NCI-H510A treated with DMSO at 0.1 percent for 48 hours (cell line): Measurements from ENCODE around the gene IPO11.
"Not testable (repeated sequence)": the region's sequence is repeated elsewhere in the genome, so short reads cannot be mapped to it uniquely, and the experiment has no call there.

Experiments
- DNase-seq: peaks from one replicate; lab custom pipeline; 2025; lab: John Stamatoyannopoulos, UW

The IPO11 gene

GRCh38 chr5:62514510-62515119 is 102.1 kb downstream of the IPO11 start:
- no peak for DNase-seq

DNA sequence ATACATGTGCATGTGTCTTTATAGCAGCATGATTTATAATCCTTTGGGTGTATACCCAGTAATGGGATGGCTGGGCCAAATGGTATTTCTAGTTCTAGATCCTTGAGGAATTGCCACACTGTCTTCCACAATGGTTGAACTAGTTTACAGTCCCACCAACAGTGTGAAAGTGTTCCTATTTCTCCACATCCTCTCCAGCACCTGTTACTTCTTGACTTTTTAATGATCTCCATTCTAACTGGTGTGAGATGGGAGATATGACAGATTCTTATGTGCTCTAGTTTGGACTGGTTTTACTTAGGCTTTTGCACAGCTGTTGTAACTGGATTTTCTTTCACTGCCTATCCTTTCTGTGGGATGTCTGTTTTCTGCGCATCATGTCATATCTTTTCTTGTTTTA is 108.2 kb downstream of the IPO11 start:
- not testable (repeated sequence) for DNase-seq

GRCh38 chr5:62521319-62521718 is 108.8 kb downstream of the IPO11 start:
- no peak for DNase-seq

GRCh38 chr5:62522811-62523210 is 110.2 kb downstream of the IPO11 start:
- DNase-seq, result no peak

- no peak for DNase-seq
Observed at GRCh38 chr5:62533597-62533996, 121.0 kb downstream of the IPO11 start.

GRCh38 chr5:62534461-62535236 is 122.1 kb downstream of the IPO11 start:
- DNase-seq, result no peak

- no peak for DNase-seq
Observed at GRCh38 chr5:62536232-62536631, 123.7 kb downstream of the IPO11 start.

GRCh38 chr5:62536783-62537182 is 124.2 kb downstream of the IPO11 start:
- DNase-seq, result no peak

DNA sequence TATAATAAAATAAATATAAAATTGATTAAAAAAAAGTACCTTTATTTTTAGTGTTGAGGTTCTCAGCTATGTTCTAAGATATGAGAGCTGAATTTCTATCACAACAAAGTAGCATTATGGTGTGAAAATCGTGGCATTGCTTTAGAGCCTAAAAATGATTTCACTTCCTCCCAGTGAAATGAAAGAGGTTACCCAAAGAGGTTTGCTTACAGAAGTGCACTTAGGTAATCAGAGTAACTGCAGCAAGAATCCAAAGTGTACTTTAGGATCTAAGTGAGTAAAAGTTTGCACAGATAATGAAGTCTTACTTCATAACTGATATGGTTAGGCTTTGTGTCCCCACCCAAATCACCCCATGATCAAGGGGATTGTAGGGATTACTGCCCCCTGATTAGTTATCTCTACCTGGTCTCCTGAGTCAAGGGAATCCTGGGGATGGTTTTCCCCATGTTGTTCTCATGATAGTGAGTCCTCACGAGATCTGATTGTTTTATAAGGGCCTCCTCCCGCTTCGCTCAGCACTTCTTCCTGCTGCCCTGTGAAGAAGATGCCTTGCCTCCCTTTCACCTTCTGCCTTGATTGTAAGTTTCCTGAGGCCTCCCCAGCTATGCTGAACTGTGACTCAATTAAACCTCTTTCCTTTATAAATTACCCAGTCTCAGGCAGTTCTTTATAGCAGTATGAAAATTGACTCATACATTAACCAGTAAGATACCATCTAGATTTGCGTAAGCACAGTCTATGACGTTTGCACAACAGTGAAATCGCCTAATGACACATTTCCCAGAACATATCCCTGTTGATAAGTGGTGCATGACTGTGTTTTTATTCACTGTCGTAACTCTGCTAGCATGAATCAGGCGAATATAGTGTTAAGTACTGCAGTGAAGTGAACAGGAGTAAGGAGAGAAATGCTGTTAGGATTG is 125.7 kb downstream of the IPO11 start:
- DNase-seq, result no peak

DNA sequence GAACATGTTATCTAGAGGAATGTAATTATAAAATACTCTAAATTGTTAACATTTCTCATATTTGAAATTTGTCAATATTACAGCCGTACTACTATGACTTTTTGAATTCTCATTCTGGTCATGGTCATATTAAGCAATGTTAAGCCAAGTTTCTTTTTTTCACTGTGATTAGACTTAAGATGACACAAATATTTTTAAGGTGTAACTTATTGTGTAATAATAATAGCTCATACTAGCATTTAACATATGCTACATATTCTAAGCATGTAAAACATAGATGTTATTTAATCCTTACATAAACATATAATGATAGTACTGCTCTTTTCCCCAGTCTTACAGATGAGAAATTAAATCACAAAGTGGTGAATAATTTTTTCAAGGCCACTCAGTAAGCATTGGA is 130.2 kb downstream of the IPO11 start:
- DNase-seq, result no peak

- no peak for DNase-seq
Observed at GRCh38 chr5:62547945-62548630, 135.5 kb downstream of the IPO11 start.

GRCh38 chr5:62550103-62550502 is 137.5 kb downstream of the IPO11 start:
- no peak for DNase-seq

- no peak for DNase-seq
Observed at GRCh38 chr5:62555930-62556329, 143.4 kb downstream of the IPO11 start.

DNA sequence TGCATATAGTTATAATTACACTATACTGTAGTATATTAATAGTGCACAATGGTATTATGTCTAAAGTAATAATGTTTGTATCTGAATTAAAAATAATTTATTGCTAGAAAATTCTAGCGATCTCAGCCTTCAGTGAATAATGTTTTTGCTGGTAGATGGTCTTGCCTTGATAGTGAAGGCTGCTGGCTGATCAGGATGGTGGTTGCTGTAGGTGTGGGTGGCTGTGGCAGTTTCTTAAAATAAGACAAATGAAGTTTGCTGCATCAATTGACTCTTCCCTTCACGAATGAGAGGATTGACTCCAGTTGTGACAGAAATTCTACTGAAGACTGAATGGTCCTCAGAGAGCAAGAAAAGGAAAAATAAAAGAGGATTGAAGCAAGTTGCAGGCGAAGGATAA is 146.4 kb downstream of the IPO11 start:
- no peak for DNase-seq

GRCh38 chr5:62560786-62561185 is 148.2 kb downstream of the IPO11 start:
- no peak for DNase-seq

- no peak for DNase-seq
Observed at GRCh38 chr5:62561896-62562295, 149.3 kb downstream of the IPO11 start.

- DNase-seq, result no peak
Observed at GRCh38 chr5:62562867-62563266, 150.3 kb downstream of the IPO11 start.

DNA sequence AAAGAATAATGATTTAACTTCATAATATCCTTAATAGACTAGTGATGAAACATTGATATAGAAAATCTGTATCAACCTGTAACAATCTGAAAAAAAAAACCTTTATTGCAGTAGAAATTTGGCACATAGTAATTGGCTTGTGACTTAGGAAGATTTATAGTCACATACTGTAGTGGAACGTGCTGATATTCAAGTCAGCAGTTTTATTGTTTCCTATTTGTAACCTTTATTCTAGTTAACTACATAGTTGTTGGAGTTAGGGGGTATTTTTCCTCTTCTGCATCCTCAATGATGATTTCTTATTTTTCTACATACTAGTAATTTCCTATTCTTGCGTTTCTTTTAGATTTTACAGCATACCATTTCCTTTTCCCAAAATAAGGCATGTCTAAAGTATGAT is 151.5 kb downstream of the IPO11 start:
- DNase-seq, result no peak

DNA sequence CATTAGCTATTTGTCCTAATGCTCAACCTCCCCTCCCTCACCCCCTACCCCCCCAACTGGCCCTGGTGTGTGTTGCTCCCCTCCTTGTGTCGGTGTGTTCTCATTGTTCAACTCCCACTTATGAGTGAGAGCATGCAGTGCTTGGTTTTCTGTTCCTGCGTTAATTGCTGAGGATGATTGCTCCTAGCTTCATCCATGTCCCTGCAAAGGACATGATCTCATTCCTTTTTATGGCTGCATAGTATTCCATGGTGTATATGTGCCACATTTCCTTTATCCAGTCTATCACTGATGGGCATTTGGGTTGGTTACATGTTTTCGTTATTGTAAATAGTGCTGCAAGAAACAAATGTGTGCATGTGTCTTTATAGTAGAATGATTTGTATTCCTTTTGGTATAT is 153.2 kb downstream of the IPO11 start:
- DNase-seq, result not testable (repeated sequence)

DNA sequence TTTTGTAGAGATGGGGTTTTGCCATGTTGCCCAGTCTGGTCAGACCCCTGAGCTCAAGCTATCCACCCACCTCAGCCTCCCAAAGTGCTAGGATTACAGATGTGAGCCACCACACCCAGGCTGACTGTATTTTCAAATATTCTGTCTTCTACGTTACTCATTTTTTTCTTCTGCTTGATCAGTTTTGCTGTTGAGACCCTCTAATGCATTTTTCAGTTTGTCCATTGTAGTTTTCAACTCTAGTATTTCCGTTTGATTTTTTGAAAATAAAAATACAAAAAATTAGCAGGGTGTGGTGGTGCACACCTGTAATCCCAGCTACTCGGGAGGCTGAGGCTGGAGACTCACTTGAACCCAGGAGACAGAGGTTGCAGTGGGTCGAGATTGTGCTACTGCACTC is 155.6 kb downstream of the IPO11 start:
- no peak for DNase-seq

DNA sequence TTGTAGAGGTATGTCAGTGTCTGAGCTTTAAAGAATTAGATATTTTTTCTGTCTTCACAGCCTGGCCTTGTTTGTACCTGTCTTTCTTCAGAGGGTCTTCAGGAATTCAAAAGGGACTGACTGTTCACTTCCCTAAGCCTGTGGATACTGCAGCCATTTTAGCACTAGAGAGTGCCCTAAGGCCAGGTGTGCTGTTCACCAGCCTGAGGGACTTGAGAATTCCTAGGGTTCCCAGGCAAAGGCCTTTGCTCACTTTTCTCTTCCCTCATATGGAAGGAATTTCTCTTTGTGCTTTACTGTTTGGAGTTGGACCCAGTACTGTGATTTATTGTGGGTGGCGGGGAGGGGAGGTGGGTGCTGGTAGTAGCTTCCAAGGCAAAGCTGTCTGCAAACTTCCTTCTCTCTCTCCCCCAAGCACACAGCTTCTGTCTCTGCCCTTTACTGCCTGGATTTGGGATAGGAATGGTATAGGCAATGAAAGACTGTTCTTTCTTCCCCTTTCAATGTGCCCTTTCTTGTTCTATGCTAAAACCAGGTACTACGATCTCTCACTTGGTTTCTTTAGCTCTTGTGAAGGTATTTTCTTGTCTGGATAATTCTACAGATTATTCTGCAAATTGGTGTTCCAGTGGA is 156.4 kb downstream of the IPO11 start:
- no peak for DNase-seq

DNA sequence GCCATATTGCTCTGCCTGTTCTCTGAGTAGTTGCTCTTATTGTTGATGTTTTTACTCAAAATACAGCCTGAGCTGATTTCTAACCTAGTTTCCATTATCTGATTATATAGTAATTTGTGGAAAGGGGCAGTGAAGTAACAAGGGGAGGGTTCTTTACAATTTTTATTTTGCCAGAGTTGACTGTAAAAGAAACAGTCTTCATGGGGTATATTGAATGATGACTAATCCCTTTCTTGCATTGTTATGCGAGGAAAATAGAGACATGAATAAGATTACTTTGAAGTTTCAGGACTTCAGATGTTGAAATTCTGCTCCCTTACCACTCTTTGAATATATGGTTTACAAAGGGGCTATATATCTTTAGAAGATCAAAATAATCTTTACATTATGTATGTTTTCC is 156.9 kb downstream of the IPO11 start:
- DNase-seq, result no peak
